Measurements from ENCODE around the gene PI4KB. TPM values are rescaled to one million over a fixed set of nuclear protein-coding genes. Genes with fewer than 3 reads are reported as not detected.
A peak's percentile ranks its signal among the peaks of the same experiment; 100 is the strongest.

The PI4KB gene
- total and polyA plus RNA-seq, 9 of the 15 experiments (the other 6 are each of a cell fraction or from before 2014, with no cell fraction given): 3.1 to 65.4 (median 45.1) TPM

- WGBS (ENCODE audit: insufficient coverage, low coverage, missing lambda C conversion rate): 74% methylated on average over 11 of the region's 15 CpGs
- peaks cover 16% of the 10 kb centered on the region for H3K79me2 ChIP-seq (ENCODE audit: control insufficient read depth, insufficient read depth, low read length)
- peak overlapping the region in 1 of 2 experiments; percentile 57; a peak in 2 of 4 replicates for H3K9ac ChIP-seq (ENCODE audit: insufficient read depth in 1 of 2, low read depth in 2 of 2, low read length in 2 of 2)
- FAIRE-seq: no peak
- intact Hi-C loops (cut with micrococcal nuclease): no loop called here
- in situ Hi-C loops (cut with MboI): no loop called here
- no TSS peak for BruUV-seq (replicated peaks)
- peak in 2 of 4 experiments; percentile 23 to 30 for DNase-seq (ENCODE audit: extremely low read depth in 1 of 4, low spot score in 3 of 4)
- ChIA-PET CTCF (ENCODE audit: low intra/inter-chr PET ratio) (no interaction called here), POLR2A (interaction anchor here (0.6 to 1.7 kb wide), 7 partner anchors 12 to 540 kb away, joined by 3 to 8 read pairs (median 3); partner anchors contain the start of genes THEM4 and ZNF687)
- no peaks in the 10 kb centered on the region for H3K27me3 ChIP-seq (ENCODE audit: control insufficient read depth in 2 of 2, insufficient read depth in 2 of 2, low read length in 2 of 2)
- H3K4me1 ChIP-seq (replicated peaks in 1 of 2; ENCODE audit: control insufficient read depth in 2 of 2, insufficient read depth in 2 of 2, low read length in 2 of 2): peaks cover 32 to 48% of the 10 kb centered on the region in 2 experiments
- peak overlapping the region; percentile 72 for H2AFZ ChIP-seq (ENCODE audit: low read depth, low read length)
- no peak overlapping the region for H3K4me3 ChIP-seq
- no peaks in the 10 kb centered on the region for H3K9me3 ChIP-seq (replicated peaks; ENCODE audit: control insufficient read depth, insufficient read depth, low read depth, low read length)
- H3K36me3 ChIP-seq (ENCODE audit: control insufficient read depth, insufficient read depth, low read length): peaks cover 32% of the 10 kb centered on the region; the same call in 2 of the 3 replicates
- H3K9me1 ChIP-seq (ENCODE audit: control insufficient read depth, insufficient read depth, low read length): no peaks in the 10 kb centered on the region
- peak overlapping the region; percentile 71; the same call in 1 of the 3 replicates for H3K27ac ChIP-seq (ENCODE audit: extremely low read depth, low read depth, low read length)
- no peaks in the 10 kb centered on the region for H4K20me1 ChIP-seq (replicated peaks; ENCODE audit: control insufficient read depth, insufficient read depth, low read length)
- TF ChIP-seq SP1 (CRISPR knock-in tag; IDR thresholded peaks at IDR 0.05): no peak
- TF ChIP-seq PTBP1 (IDR thresholded peaks at IDR 0.05; ENCODE audit: low read depth, low read length): no peak
- peak; percentile 68 for TF ChIP-seq EGR1 (conservative IDR thresholded peaks at IDR 0.05)
- TF ChIP-seq CBFA2T2 (conservative IDR thresholded peaks at IDR 0.05): no peak
- TF ChIP-seq, protein P1, sequence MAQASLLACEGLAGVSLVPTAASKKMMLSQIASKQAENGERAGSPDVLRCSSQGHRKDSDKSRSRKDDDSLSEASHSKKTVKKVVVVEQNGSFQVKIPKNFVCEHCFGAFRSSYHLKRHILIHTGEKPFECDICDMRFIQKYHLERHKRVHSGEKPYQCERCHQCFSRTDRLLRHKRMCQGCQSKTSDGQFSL (CRISPR knock-in tag; IDR thresholded peaks at IDR 0.05): peak; percentile 62; the same call in 1 of the 2 replicates
- TF ChIP-seq, protein P1 (tag; IDR thresholded peaks at IDR 0.05): no peak
- TF ChIP-seq RBFOX2 (IDR thresholded peaks at IDR 0.05; ENCODE audit: low read depth, low read length): peak; percentile 31; the same call in 1 of the 2 replicates
- TF ChIP-seq ZNF583 (CRISPR knock-in tag; IDR thresholded peaks at IDR 0.05): no peak
- TF ChIP-seq HNRNPL (IDR thresholded peaks at IDR 0.05; ENCODE audit: low read depth, low read length): no peak
- TF ChIP-seq BRF1 (IDR thresholded peaks at IDR 0.05; ENCODE audit: borderline replicate concordance, extremely low read depth, insufficient read length): no peak
- TF ChIP-seq RBM39 (optimal IDR thresholded peaks at IDR 0.05; ENCODE audit: low read depth, low read length): no peak
- ATAC-seq: peak; percentile 29
- H3K4me2 ChIP-seq (ENCODE audit: insufficient read depth, low read length): peak overlapping the region; percentile 68; the same call in 1 of the 2 replicates
Observed at GRCh38 chr1:151369621-151370048, 42.4 kb upstream of the PI4KB start.
